AG20443 (cell line): Measurements from ENCODE around the gene RSPH9.
"Not testable (repeated sequence)": the region's sequence is repeated elsewhere in the genome, so short reads cannot be mapped to it uniquely, and the experiment has no call there.

Experiments
- DNase-seq: peaks from one replicate; pipeline ENCODE4 v3.0.0; 2012; ENCODE audit warnings: low spot score, mixed read lengths

RSPH9 gene

GRCh38 chr6:43629104-43629504, 15.7 kb upstream of the RSPH9 start, which contains the start of gene GTPBP2:
GTPBP2 (minus strand) TSS chr6:43629264; CDS start chr6:43629162, 102 bp downstream.
- DNase-seq = peak; percentile 96

- peak; percentile 98 for DNase-seq
Observed at GRCh38 chr6:43629505-43630300, 15.1 kb upstream of the RSPH9 start.

GRCh38 chr6:43630980-43631619, 13.7 kb upstream of the RSPH9 start:
- DNase-seq = no peak

- DNase-seq = not testable (repeated sequence)
Observed at GRCh38 chr6:43633002-43633401, 11.8 kb upstream of the RSPH9 start.

- DNase-seq = no peak
Observed at GRCh38 chr6:43634702-43635303, 10.0 kb upstream of the RSPH9 start.

GRCh38 chr6:43635387-43636307, 9.2 kb upstream of the RSPH9 start, which contains the start of gene MAD2L1BP:
MAD2L1BP (plus strand) TSS chr6:43635840; CDS start chr6:43635876, 36 bp downstream.
- DNase-seq = peak; percentile 86

- DNase-seq = peak; percentile 21
Observed at GRCh38 chr6:43636308-43636659, 8.6 kb upstream of the RSPH9 start.

- no peak for DNase-seq
Observed at GRCh38 chr6:43639984-43640800, 4.6 kb upstream of the RSPH9 start.

- DNase-seq = no peak
Observed at GRCh38 chr6:43645613-43645964, 753 bp downstream of the RSPH9 start.

GRCh38 chr6:43647613-43648012, 2.8 kb downstream of the RSPH9 start:
- DNase-seq = no peak

GRCh38 chr6:43648248-43648647, 3.4 kb downstream of the RSPH9 start:
- no peak for DNase-seq

- not testable (repeated sequence) for DNase-seq
Observed at GRCh38 chr6:43652822-43653221, 8.0 kb downstream of the RSPH9 start.

- no peak for DNase-seq
Observed at GRCh38 chr6:43657221-43657802, 12.5 kb downstream of the RSPH9 start.

- DNase-seq = no peak
Observed at GRCh38 chr6:43658161-43658560, 13.3 kb downstream of the RSPH9 start.

GRCh38 chr6:43662948-43663347, 18.1 kb downstream of the RSPH9 start:
- DNase-seq = not testable (repeated sequence)

GRCh38 chr6:43665376-43665775, 20.5 kb downstream of the RSPH9 start:
- DNase-seq = peak; percentile 46

GRCh38 chr6:43666196-43666920, 21.5 kb downstream of the RSPH9 start:
- no peak for DNase-seq

- DNase-seq = peak; percentile 86
Observed at GRCh38 chr6:43667245-43668150, 22.7 kb downstream of the RSPH9 start.
